Ishikawa (cell line): Measurements from ENCODE around the gene OR51V1.

Source experiments
- CEBPB ChIP-seq: IDR thresholded peaks from 2 replicates; pipeline ENCODE4 v1.6.1; 2012
- EGR1 ChIP-seq: IDR thresholded peaks from 2 replicates; pipeline ENCODE4 v1.6.1; 2012
- EP300 ChIP-seq: IDR thresholded peaks from 2 replicates; pipeline ENCODE4 v1.6.1; 2012; ENCODE audit warnings: borderline replicate concordance
- MAX ChIP-seq: IDR thresholded peaks from 2 replicates; pipeline ENCODE4 v1.6.1; 2012
- RAD21 ChIP-seq: IDR thresholded peaks from 2 replicates; pipeline ENCODE4 v1.6.1; 2012; ENCODE audit warnings: low read depth
- REST ChIP-seq: IDR thresholded peaks from 2 replicates; pipeline ENCODE4 v1.6.1; 2012; ENCODE audit warnings: low read depth, mild to moderate bottlenecking
- TAF1 ChIP-seq: IDR thresholded peaks from 2 replicates; pipeline ENCODE4 v1.6.1; 2012; ENCODE audit warnings: low read depth, mild to moderate bottlenecking
- USF1 ChIP-seq: IDR thresholded peaks from 2 replicates; pipeline ENCODE4 v1.6.1; 2012
- YY1 ChIP-seq: IDR thresholded peaks from 2 replicates; pipeline ENCODE4 v1.6.1; 2012; ENCODE audit warnings: low read depth

- TF ChIP-seq REST (no peak), TAF1 (no peak), MAX (no peak), CEBPB (no peak), YY1 (no peak), USF1 (no peak), EGR1 (no peak), RAD21 (no peak), EP300 (no peak)
These were observed 28.9 kb upstream of the OR51V1 start for GRCh38 chr11:5229356-5229755.
